Ishikawa (cell line): ENCODE data around the gene PRM1.

Source experiments
- CEBPB ChIP-seq: IDR thresholded peaks from 2 replicates; pipeline ENCODE4 v1.6.1; 2012
- CREB1 ChIP-seq: IDR thresholded peaks from 2 replicates; pipeline ENCODE4 v1.6.1; 2012; ENCODE audit warnings: low read depth
- EGR1 ChIP-seq: IDR thresholded peaks from 2 replicates; pipeline ENCODE4 v1.6.1; 2012
- EP300 ChIP-seq: IDR thresholded peaks from 2 replicates; pipeline ENCODE4 v1.6.1; 2012; ENCODE audit warnings: borderline replicate concordance
- FOXM1 ChIP-seq: IDR thresholded peaks from 2 replicates; pipeline ENCODE4 v1.6.1; 2012; ENCODE audit warnings: low read depth, borderline replicate concordance
- MAX ChIP-seq: IDR thresholded peaks from 2 replicates; pipeline ENCODE4 v1.6.1; 2012
- NFIC ChIP-seq: IDR thresholded peaks from 2 replicates; pipeline ENCODE4 v1.6.1; 2012
- RAD21 ChIP-seq: IDR thresholded peaks from 2 replicates; pipeline ENCODE4 v1.6.1; 2012; ENCODE audit warnings: low read depth
- REST ChIP-seq: IDR thresholded peaks from 2 replicates; pipeline ENCODE4 v1.6.1; 2012; ENCODE audit warnings: low read depth, mild to moderate bottlenecking
- TAF1 ChIP-seq: IDR thresholded peaks from 2 replicates; pipeline ENCODE4 v1.6.1; 2012; ENCODE audit warnings: low read depth, mild to moderate bottlenecking
- TCF12 ChIP-seq: IDR thresholded peaks from 2 replicates; pipeline ENCODE4 v1.6.1; 2012; ENCODE audit warnings: low read depth
- TEAD4 ChIP-seq: IDR thresholded peaks from 2 replicates; pipeline ENCODE4 v1.6.1; 2012
- YY1 ChIP-seq: IDR thresholded peaks from 2 replicates; pipeline ENCODE4 v1.6.1; 2012; ENCODE audit warnings: low read depth
- ZBTB7A ChIP-seq: IDR thresholded peaks from 2 replicates; pipeline ENCODE4 v1.6.1; 2012; ENCODE audit warnings: low read depth
- TF ChIP-seq, protein P1 (sequence below): IDR thresholded peaks from 2 replicates; pipeline ENCODE4 v1.6.1; 2012

PRM1 gene

GRCh38 chr16:11327277-11328171 is 46.4 kb upstream of the PRM1 start:
- no peak for TF ChIP-seq FOXM1
- no peak for TF ChIP-seq NFIC
- no peak for TF ChIP-seq CEBPB
- TF ChIP-seq TCF12 = no peak
- TF ChIP-seq CREB1 = no peak
- no peak for TF ChIP-seq RAD21
- no peak for TF ChIP-seq MAX
- TF ChIP-seq, protein P1, sequence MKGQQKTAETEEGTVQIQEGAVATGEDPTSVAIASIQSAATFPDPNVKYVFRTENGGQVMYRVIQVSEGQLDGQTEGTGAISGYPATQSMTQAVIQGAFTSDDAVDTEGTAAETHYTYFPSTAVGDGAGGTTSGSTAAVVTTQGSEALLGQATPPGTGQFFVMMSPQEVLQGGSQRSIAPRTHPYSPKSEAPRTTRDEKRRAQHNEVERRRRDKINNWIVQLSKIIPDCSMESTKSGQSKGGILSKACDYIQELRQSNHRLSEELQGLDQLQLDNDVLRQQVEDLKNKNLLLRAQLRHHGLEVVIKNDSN = no peak

DNA sequence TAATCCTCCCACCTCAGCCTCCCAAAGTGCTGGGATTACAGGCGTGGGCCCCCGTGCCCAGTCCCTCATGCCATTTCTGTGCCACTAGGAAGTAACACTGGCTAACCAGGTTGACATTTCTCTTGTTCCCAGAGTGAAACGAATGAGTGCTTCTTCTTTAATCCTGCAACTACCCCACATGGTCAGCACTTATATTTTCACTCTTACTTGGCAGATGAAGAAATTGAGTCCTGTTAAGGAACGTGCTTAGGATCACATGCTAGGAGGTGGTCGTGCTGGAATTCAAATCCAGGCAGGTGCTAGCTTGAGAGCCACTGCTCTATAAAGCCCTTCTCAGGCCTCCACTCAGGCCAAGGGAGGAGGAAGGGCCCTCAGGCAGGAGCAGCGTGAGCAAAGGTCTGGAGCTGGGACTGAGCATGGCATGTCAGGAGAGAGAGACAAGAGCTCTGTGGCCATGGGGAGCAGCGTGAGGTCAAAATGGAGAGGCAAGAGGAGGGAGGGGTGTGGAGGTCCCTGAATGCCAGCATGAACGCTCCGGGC is 45.7 kb upstream of the PRM1 start:
- no peak for TF ChIP-seq FOXM1
- no peak for TF ChIP-seq TCF12
- TF ChIP-seq EGR1 = no peak

- TF ChIP-seq TEAD4 = no peak
Measured at GRCh38 chr16:11326084-11326736, 45.1 kb upstream of the PRM1 start.

GRCh38 chr16:11325404-11326083 is 44.4 kb upstream of the PRM1 start:
- TF ChIP-seq CEBPB (no peak), TEAD4 (no peak)

DNA sequence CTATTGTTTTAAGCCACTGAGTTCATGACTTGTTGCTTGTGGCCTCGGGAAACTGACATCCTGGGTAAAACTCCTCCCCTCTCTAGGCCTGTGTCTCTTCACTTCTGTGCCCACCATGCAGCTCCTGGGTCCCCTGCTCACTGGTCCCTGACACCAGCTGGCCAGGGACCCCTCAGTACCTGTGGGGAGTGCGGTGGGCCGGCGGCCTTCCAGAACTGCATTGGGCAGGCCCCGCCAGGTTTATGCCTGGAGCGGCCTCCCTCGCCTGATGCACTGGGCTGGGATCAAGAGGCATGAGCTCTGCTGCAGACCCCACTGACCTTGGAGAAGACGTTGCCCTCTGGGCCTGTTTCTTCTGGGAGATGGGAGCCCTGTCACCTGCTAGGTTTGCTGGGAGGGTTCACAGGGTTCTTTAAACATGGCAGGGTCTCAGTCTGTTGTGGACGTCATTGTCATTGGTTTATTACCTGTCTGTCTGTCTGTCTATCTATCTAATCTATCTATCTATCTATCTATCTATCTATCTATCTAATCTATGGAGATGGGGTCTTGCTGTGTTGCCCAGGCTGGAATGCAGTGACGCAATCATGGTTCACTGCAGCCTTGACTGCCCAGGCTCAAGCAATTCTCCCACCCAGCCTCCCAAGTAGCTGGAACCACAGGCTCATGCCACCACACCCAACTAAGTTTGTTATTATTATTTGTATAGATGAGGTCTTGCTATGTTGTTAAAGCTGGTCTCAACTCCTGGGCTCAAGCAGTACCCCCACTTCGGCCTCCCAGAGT is 42.6 kb upstream of the PRM1 start:
- TF ChIP-seq CREB1 (no peak), MAX (no peak), CEBPB (peak; percentile 49; the same call in 1 of the 2 replicates), EP300 (no peak), TAF1 (no peak), TCF12 (no peak), YY1 (no peak)

GRCh38 chr16:11322823-11323222 is 41.7 kb upstream of the PRM1 start:
- TF ChIP-seq YY1 (no peak), TEAD4 (no peak)

DNA sequence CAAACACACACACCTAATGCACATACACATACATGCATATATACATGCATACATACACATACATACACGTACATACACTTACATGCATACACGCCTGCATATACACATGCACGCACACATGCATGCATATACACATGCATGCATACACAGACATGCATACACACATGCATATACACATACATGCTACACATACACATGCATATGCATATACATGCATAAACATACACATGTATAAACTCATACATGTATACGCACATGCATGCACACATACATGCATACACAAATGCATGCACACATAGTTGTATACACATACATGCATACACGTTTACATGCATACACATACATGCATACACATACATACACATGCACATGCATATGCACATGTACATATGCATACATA is 40.5 kb upstream of the PRM1 start:
- no peak for TF ChIP-seq MAX
- TF ChIP-seq FOXM1 = no peak
- TF ChIP-seq REST = no peak
- no peak for TF ChIP-seq EP300
- no peak for TF ChIP-seq ZBTB7A
- TF ChIP-seq, protein P1 = no peak

GRCh38 chr16:11320170-11320569 is 39.0 kb upstream of the PRM1 start:
- TF ChIP-seq NFIC = no peak
- no peak for TF ChIP-seq YY1
- 0 out of 2 replicates have a peak, but pooled peaks have one; percentile 37 for TF ChIP-seq EP300
- TF ChIP-seq REST = no peak
- 0 out of 2 replicates have a peak, but pooled peaks have one; percentile 20 for TF ChIP-seq MAX
